ENCODE data around the gene RIMBP2.

- TF ChIP-seq TSHZ1 (CRISPR knock-in tag; IDR thresholded peaks at IDR 0.05) (no peak), POLR2AphosphoS5 (IDR thresholded peaks at IDR 0.05; ENCODE audit: control insufficient read depth, insufficient read depth, low read depth, low read length) (no peak), GABPA (tag; conservative IDR thresholded peaks at IDR 0.05; ENCODE audit: low read depth) (no peak), TFE3 (CRISPR knock-in tag; IDR thresholded peaks at IDR 0.05) (no peak), EZH2 (IDR thresholded peaks at IDR 0.05; ENCODE audit: borderline replicate concordance, low read depth, low read length) (no peak), BRF2 (IDR thresholded peaks at IDR 0.05; ENCODE audit: borderline replicate concordance, insufficient read depth, insufficient read length) (no peak), EWSR1 (IDR thresholded peaks at IDR 0.05; ENCODE audit: borderline replicate concordance, low read depth, partially characterized antibody) (no peak), POLR2A (conservative IDR thresholded peaks at IDR 0.05) (no peak), CEBPZ (IDR thresholded peaks at IDR 0.05; ENCODE audit: borderline replicate concordance, low read depth, low read length) (no peak), TAF1 (IDR thresholded peaks at IDR 0.05; ENCODE audit: control insufficient read depth, extremely low read depth, insufficient read depth, low read length, severe bottlenecking) (no peak), HINFP (tag; conservative IDR thresholded peaks at IDR 0.05; ENCODE audit: low read depth) (no peak), ARID3A (IDR thresholded peaks at IDR 0.05; ENCODE audit: borderline replicate concordance, low read depth, low read length) (no peak), BMI1 (IDR thresholded peaks at IDR 0.05; ENCODE audit: low read length) (no peak), TGIF2 (CRISPR knock-in tag; IDR thresholded peaks at IDR 0.05) (no peak)
These were observed 75.2 kb downstream of the RIMBP2 start for GRCh38 chr12:130640901-130641300.

All from K562 (cell line).